HFFc6 (cell line): ENCODE data around the gene ANKRD36. TPM values are rescaled to one million over a fixed set of nuclear protein-coding genes. Genes with fewer than 3 reads are reported as not detected.
"Not testable (repeated sequence)": the region's sequence is repeated elsewhere in the genome, so short reads cannot be mapped to it uniquely, and the experiment has no call there.

Source experiments
- DNase-seq: peaks from one replicate; pipeline ENCODE4 v3.0.0-alpha.2; 2018
- H3K27ac Mint-ChIP-seq: 2 replicates; pipeline ENCODE4 v1.8.0; 2020; ENCODE audit warnings: mild to moderate bottlenecking, mixed read lengths
- H3K27me3 Mint-ChIP-seq: 2 replicates; pipeline ENCODE4 v1.8.0; 2021; ENCODE audit warnings: mild to moderate bottlenecking, moderate library complexity, mixed read lengths; ENCODE audit not compliant: insufficient read depth
- H3K36me3 Mint-ChIP-seq: 2 replicates; pipeline ENCODE4 v1.8.0; 2021; ENCODE audit warnings: low read depth, mixed read lengths
- H3K4me1 Mint-ChIP-seq: 2 replicates; pipeline ENCODE4 v1.8.0; 2020; ENCODE audit warnings: low read depth, mixed read lengths
- H3K4me3 Mint-ChIP-seq: 2 replicates; pipeline ENCODE4 v1.8.0; 2020; ENCODE audit warnings: mild to moderate bottlenecking, moderate library complexity, mixed read lengths
- H3K9me3 Mint-ChIP-seq: 2 replicates; pipeline ENCODE4 v1.8.0; 2020; ENCODE audit warnings: mild to moderate bottlenecking, mixed read lengths
- CTCF ChIP-seq: fragments of 200-600 bp; sonication (generic); IDR thresholded peaks from 2 replicates; pipeline ENCODE4 v1.5.0; 2021; ENCODE audit warnings: antibody characterized with exemption, mild to moderate bottlenecking
- total RNA-seq, 6 experiments: library from RNA; stranded (reverse); fragmentation: NEBNext Ultra II Directional; extraction: Animal tissue kit (Norgen Biotek cat#: 25700); gene quantifications; 2 replicates in 1 of 6; 3 replicates in 5 of 6; pipeline ENCODE4 v1.2.3, GENCODE V29; 2021

The ANKRD36 gene
- total RNA-seq, 6 experiments from 2014 or later = 4.3 to 6.9 (median 5.7) TPM

GRCh38 chr2:97085093-97085492 lies 27.9 kb upstream of the ANKRD36 start:
- not testable (repeated sequence) for H3K36me3 Mint-ChIP-seq, H3K27ac Mint-ChIP-seq, H3K9me3 Mint-ChIP-seq, H3K27me3 Mint-ChIP-seq, DNase-seq, H3K4me3 Mint-ChIP-seq, H3K4me1 Mint-ChIP-seq

- DNase-seq, H3K9me3 Mint-ChIP-seq, H3K4me1 Mint-ChIP-seq: not testable (repeated sequence)
These were observed 24.2 kb upstream of the ANKRD36 start for GRCh38 chr2:97088706-97089105.

GRCh38 chr2:97092946-97093345 lies 20.0 kb upstream of the ANKRD36 start:
- H3K27me3 Mint-ChIP-seq = peaks cover 10% of the 10 kb centered on the region
- H3K4me1 Mint-ChIP-seq, H3K27ac Mint-ChIP-seq, H3K9me3 Mint-ChIP-seq, H3K36me3 Mint-ChIP-seq, H3K4me3 Mint-ChIP-seq, DNase-seq: not testable (repeated sequence)

More at GRCh38 chr2:97088706-97089105, 24.2 kb upstream of the ANKRD36 start:
- H3K27me3 Mint-ChIP-seq, H3K27ac Mint-ChIP-seq, H3K36me3 Mint-ChIP-seq, H3K4me3 Mint-ChIP-seq: not testable (repeated sequence)

GRCh38 chr2:97093983-97094771 lies 18.8 kb upstream of the ANKRD36 start:
- H3K9me3 Mint-ChIP-seq = not testable (repeated sequence)

GRCh38 chr2:97094772-97095611 lies 18.0 kb upstream of the ANKRD36 start, which contains the start of gene FAHD2B:
TSS of gene FAHD2B (minus strand) at chr2:97094882. CDS start at chr2:97091706, 3,176 bp downstream.
- H3K36me3 Mint-ChIP-seq, H3K4me1 Mint-ChIP-seq, H3K9me3 Mint-ChIP-seq: not testable (repeated sequence)
- 0 out of 2 replicates have a peak within 1 kb of the TSS, but pooled peaks have one; percentile 21 for H3K27ac Mint-ChIP-seq
- DNase-seq = peak; percentile 37
- peaks cover 18% of the 10 kb centered on the region for H3K27me3 Mint-ChIP-seq
- peak within 1 kb of the TSS; percentile 82 for H3K4me3 Mint-ChIP-seq

More at GRCh38 chr2:97093983-97094771, 18.8 kb upstream of the ANKRD36 start:
- not testable (repeated sequence) for H3K36me3 Mint-ChIP-seq, H3K4me1 Mint-ChIP-seq, H3K27ac Mint-ChIP-seq, H3K4me3 Mint-ChIP-seq, DNase-seq
- peaks cover 18% of the 10 kb centered on the region for H3K27me3 Mint-ChIP-seq

GRCh38 chr2:97095661-97096060 lies 17.3 kb upstream of the ANKRD36 start:
- TF ChIP-seq CTCF = no peak
- DNase-seq = no peak
- H3K27ac Mint-ChIP-seq = no peak overlapping the region
- no peaks in the 10 kb centered on the region for H3K36me3 Mint-ChIP-seq
- H3K4me1 Mint-ChIP-seq = peaks cover 6% of the 10 kb centered on the region
- H3K4me3 Mint-ChIP-seq = peak overlapping the region; percentile 82
- H3K9me3 Mint-ChIP-seq = no peaks in the 10 kb centered on the region
- peaks cover 20% of the 10 kb centered on the region for H3K27me3 Mint-ChIP-seq

- not testable (repeated sequence) for DNase-seq, H3K36me3 Mint-ChIP-seq, H3K4me3 Mint-ChIP-seq, H3K4me1 Mint-ChIP-seq, H3K9me3 Mint-ChIP-seq, H3K27ac Mint-ChIP-seq
- peaks cover 26% of the 10 kb centered on the region for H3K27me3 Mint-ChIP-seq
These were observed 14.1 kb upstream of the ANKRD36 start for GRCh38 chr2:97098786-97099372.

- not testable (repeated sequence) for H3K27ac Mint-ChIP-seq, H3K36me3 Mint-ChIP-seq, DNase-seq, H3K4me3 Mint-ChIP-seq, H3K4me1 Mint-ChIP-seq
- Mint-ChIP-seq H3K27me3 (peaks cover 14% of the 10 kb centered on the region), H3K9me3 (peaks cover 12% of the 10 kb centered on the region)
These were observed 6.1 kb upstream of the ANKRD36 start for GRCh38 chr2:97106878-97107277.

GRCh38 chr2:97111246-97111645 lies 1.7 kb upstream of the ANKRD36 start:
- H3K27me3 Mint-ChIP-seq, H3K9me3 Mint-ChIP-seq, DNase-seq: not testable (repeated sequence)

More at GRCh38 chr2:97111246-97111645, 1.7 kb upstream of the ANKRD36 start:
- not testable (repeated sequence) for H3K4me1 Mint-ChIP-seq, H3K27ac Mint-ChIP-seq, H3K4me3 Mint-ChIP-seq, H3K36me3 Mint-ChIP-seq
